Suprapubic skin (tissue), 4 donors: Measurements from ENCODE around the gene AFF1. TPM values are rescaled to one million over a fixed set of nuclear protein-coding genes. Genes with fewer than 3 reads are reported as not detected.
"Not testable (repeated sequence)": the region's sequence is repeated elsewhere in the genome, so short reads cannot be mapped to it uniquely, and the experiment has no call there.

Experiments used
- DNase-seq, 2 donors: peaks; one replicate each; pipeline ENCODE4 v3.0.0-alpha.2; 2019; ENCODE audit warnings: low spot score in 2 of 2
- H3K27ac ChIP-seq: fragments of 200-600 bp; sonication (generic); one replicate; pipeline ENCODE4 v1.5.1; 2019
- H3K27me3 ChIP-seq: fragments of 200-600 bp; sonication (generic); one replicate; pipeline ENCODE4 v1.5.1; 2019
- H3K36me3 ChIP-seq: fragments of 200-600 bp; sonication (generic); one replicate; pipeline ENCODE4 v1.5.1; 2019
- H3K4me1 ChIP-seq: fragments of 200-600 bp; sonication (generic); one replicate; pipeline ENCODE4 v1.5.1; 2019
- H3K4me3 ChIP-seq: fragments of 200-600 bp; sonication (generic); one replicate; pipeline ENCODE4 v1.5.1; 2019; ENCODE audit warnings: mild to moderate bottlenecking
- H3K9me3 ChIP-seq: fragments of 200-600 bp; sonication (generic); one replicate; pipeline ENCODE4 v1.5.1; 2019
- EP300 ChIP-seq: sonication (generic); formaldehyde crosslinking; IDR thresholded peaks from one replicate; pipeline ENCODE4 v1.6.1; 2017; ENCODE audit warnings: antibody characterized with exemption
- POLR2A ChIP-seq, 2 donors: fragments of 450-650 bp; IDR thresholded peaks; one replicate each; pipeline ENCODE4 v1.6.1; 2017; ENCODE audit warnings: antibody characterized with exemption in 2 of 2, mild to moderate bottlenecking in 2 of 2, moderate library complexity in 2 of 2
- POLR2AphosphoS5 ChIP-seq, 3 donors: sonication (generic); formaldehyde crosslinking; IDR thresholded peaks; one replicate each; pipeline ENCODE4 v1.6.1; 2017; ENCODE audit warnings: antibody characterized with exemption in 3 of 3
- WGBS: methylation state at CpG from one replicate; pipeline ENCODE4 v1.1.5; 2018; 5-methylcytosine and 5-hydroxymethylcytosine counted together
- total RNA-seq, 4 donors: library from RNA; depleted of rRNA; stranded (reverse); fragments of >200 nt; gene quantifications; one replicate each; pipeline ENCODE4 v1.1.0, GENCODE V29; 2016
- TF ChIP-seq, protein P1 (sequence below), 2 donors: fragments of 200-600 bp in 1 of 2; fragments of 450-650 bp in 1 of 2; sonication (generic) in 1 of 2; IDR thresholded peaks; one replicate each; pipeline ENCODE4 v1.5.1; 2016 to 2019; ENCODE audit warnings: antibody characterized with exemption in 2 of 2, mild to moderate bottlenecking in 1 of 2, moderate library complexity in 1 of 2

Gene AFF1
- total RNA-seq, 4 donors from 2014 or later = 67.2 to 175 (median 103) TPM

DNA sequence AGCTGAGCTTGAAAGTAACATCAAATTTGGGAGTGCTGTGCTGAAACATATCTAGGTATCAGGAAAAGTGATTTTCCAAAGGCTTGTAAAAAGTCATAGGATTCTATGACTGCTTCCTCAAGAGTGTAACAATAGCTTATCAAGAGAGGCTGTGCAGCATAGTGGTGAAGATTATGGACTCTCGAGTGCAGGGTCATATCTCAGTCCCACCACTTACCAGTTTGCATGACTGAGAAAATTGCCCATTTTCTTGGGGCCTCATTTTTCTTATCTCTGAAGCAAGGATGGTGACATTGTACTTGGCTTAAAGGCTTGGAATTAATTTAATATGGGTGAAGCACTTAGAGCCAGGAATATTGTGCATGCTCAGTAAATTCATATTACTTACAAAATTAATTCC lies 57.2 kb downstream of the AFF1 start:
- TF ChIP-seq, protein P1, sequence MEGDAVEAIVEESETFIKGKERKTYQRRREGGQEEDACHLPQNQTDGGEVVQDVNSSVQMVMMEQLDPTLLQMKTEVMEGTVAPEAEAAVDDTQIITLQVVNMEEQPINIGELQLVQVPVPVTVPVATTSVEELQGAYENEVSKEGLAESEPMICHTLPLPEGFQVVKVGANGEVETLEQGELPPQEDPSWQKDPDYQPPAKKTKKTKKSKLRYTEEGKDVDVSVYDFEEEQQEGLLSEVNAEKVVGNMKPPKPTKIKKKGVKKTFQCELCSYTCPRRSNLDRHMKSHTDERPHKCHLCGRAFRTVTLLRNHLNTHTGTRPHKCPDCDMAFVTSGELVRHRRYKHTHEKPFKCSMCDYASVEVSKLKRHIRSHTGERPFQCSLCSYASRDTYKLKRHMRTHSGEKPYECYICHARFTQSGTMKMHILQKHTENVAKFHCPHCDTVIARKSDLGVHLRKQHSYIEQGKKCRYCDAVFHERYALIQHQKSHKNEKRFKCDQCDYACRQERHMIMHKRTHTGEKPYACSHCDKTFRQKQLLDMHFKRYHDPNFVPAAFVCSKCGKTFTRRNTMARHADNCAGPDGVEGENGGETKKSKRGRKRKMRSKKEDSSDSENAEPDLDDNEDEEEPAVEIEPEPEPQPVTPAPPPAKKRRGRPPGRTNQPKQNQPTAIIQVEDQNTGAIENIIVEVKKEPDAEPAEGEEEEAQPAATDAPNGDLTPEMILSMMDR (IDR thresholded peaks at IDR 0.05) = no peak
- TF ChIP-seq POLR2A (IDR thresholded peaks at IDR 0.05) (no peak), EP300 (no peak), POLR2AphosphoS5 (IDR thresholded peaks at IDR 0.05) (no peak)
- H3K4me1 ChIP-seq = peaks cover 7% of the 10 kb centered on the region
- H3K4me3 ChIP-seq = no peak overlapping the region
- WGBS = 95% methylated on average over 1 of the region's 1 CpG
- no peaks in the 10 kb centered on the region for H3K9me3 ChIP-seq
- no peak overlapping the region for H3K27ac ChIP-seq
- H3K36me3 ChIP-seq = no peaks in the 10 kb centered on the region
- no peaks in the 10 kb centered on the region for H3K27me3 ChIP-seq
- no peak for DNase-seq

DNA sequence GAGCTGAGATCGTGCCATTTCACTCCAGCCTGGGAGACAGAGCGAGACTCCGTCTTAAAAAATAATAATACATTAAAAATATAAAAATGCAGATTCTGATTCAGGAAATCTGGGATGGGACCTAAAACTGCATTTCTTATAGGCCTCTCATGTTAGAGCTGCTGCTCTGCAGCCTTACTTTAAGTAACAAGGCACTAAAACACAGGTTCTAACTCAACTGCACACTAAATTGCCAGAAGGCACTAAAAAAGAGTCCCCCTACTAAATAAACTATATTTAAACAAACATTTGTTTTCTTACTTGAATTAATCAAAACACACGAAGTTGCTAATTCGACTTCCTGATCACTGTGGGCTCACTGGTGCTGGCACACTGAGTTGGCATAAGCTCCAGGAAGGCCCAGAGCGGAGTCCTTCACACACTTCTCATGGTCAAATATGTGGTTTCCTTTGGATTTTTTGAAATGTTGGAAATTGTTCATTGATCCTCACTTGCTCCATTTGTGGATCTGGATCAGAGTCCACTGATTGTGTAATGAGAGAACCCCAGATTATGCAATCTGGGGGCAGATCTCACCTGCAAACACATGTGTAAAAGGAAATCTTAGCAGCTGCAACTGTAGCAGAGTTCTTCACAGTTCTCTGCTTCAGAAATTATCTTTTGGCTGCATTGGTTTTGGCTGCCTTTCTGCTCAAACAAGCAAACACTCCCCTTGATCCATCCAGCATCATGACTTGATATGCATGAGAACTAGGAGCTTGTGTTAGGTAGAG lies 59.3 kb downstream of the AFF1 start:
- no peak for TF ChIP-seq POLR2A (IDR thresholded peaks at IDR 0.05)
- no peak for TF ChIP-seq EP300
- no peak for TF ChIP-seq POLR2AphosphoS5 (IDR thresholded peaks at IDR 0.05)
- TF ChIP-seq, protein P1 (IDR thresholded peaks at IDR 0.05) = no peak
- Histone ChIP-seq H3K4me3 (no peak overlapping the region), H3K9me3 (no peaks in the 10 kb centered on the region), H3K4me1 (peaks cover 11% of the 10 kb centered on the region), H3K36me3 (no peaks in the 10 kb centered on the region), H3K27ac (peak overlapping the region; percentile 0), H3K27me3 (no peaks in the 10 kb centered on the region)
- no peak for DNase-seq
- WGBS = 69% methylated on average over 6 of the region's 6 CpGs

DNA sequence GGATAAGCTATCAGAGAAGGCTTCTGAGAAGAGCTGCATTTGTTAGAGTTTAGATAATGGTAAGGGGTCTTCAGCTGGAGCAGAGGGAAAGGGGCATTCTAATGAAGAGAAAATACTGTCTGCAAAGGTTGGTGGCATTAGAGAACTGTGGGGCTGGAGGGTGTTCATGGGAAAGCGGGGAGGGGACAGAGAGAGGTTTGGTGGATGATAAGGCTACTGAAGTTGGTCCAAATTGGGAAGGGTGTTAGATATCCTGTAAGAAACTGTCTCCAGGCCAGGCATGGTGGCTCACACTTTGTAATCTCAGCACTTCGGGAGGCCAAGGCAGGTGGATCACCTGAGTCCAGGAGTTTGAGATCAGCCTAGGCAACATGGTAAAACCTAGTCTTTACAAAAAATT lies 59.9 kb downstream of the AFF1 start:
- DNase-seq = no peak
- H3K4me1 ChIP-seq = peaks cover 17% of the 10 kb centered on the region
- peak overlapping the region; percentile 0 for H3K27ac ChIP-seq
- whole genome bisulfite sequencing = 93% methylated on average over 2 of the region's 2 CpGs
- no peaks in the 10 kb centered on the region for H3K9me3 ChIP-seq
- no peaks in the 10 kb centered on the region for H3K36me3 ChIP-seq
- H3K27me3 ChIP-seq = no peaks in the 10 kb centered on the region
- no peak overlapping the region for H3K4me3 ChIP-seq
- TF ChIP-seq POLR2A (IDR thresholded peaks at IDR 0.05) (no peak), POLR2AphosphoS5 (IDR thresholded peaks at IDR 0.05) (no peak)

DNA sequence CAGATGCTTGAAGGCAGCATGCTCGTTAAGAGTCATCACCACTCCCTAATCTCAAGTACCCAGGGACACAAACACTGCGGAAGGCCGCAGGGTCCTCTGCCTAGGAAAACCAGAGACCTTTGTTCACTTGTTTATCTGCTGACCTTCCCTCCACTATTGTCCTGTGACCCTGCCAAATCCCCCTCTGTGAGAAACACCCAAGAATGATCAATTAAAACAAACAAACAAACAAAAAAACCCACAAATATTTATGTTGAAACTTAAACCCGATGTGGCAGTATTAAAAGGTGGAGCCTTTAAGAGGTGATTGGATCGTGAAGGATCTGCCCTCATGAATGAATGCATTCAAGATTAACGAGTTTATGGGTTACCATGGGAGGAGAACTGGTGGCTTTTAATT lies 61.7 kb downstream of the AFF1 start:
- 93% methylated on average over 5 of the region's 6 CpGs for WGBS
- H3K9me3 ChIP-seq, H3K36me3 ChIP-seq, H3K27me3 ChIP-seq, H3K27ac ChIP-seq, H3K4me3 ChIP-seq, DNase-seq: not testable (repeated sequence)
- H3K4me1 ChIP-seq = peaks cover 24% of the 10 kb centered on the region

DNA sequence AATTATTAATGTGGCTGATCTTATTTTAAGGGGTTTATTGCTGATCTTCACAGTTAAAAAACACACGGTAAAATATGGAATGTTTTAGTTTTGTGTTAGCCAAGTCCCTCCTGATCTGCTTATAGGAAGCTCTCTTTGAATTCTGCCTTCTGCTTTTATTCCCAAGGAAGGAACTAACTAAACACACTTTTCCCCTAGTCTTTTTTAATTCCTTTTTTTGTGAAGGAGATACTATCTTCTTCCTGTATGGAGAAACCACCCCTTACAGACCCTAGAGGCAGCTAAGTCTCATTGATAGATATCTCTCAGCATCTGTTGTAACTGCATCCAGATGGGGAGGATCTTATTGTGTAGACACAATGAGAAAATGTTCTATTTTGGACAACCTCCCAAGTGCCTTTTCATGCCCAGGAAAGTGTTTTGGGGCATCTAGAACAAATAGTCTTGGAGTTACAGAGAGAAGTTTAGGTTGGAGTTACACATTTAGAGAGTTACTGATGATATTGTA lies 64.4 kb downstream of the AFF1 start:
- H3K27ac ChIP-seq = no peak overlapping the region
- no peak for TF ChIP-seq EP300
- no peak for DNase-seq
- peaks cover 23% of the 10 kb centered on the region for H3K4me1 ChIP-seq
- WGBS = 52% methylated on average over 1 of the region's 1 CpG
- H3K36me3 ChIP-seq = no peaks in the 10 kb centered on the region
- no peak overlapping the region for H3K4me3 ChIP-seq
- no peaks in the 10 kb centered on the region for H3K27me3 ChIP-seq
- no peaks in the 10 kb centered on the region for H3K9me3 ChIP-seq

DNA sequence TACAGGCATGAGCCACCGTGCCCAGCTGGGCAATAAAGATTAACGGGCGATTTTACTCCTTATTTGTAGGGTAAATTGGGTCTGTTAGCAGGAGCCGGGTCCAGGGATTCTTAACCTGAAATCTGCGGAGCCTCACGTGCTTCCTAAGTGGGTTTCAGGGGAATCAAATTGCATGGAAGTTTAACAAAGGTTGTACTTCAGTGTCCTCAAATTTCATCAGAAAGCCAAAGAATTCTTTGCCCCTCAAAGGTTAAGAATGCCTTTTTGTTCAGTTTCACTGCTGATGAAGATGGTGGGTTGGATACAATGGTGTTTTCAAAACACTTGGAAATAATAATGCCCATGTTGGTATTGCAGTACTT lies 67.9 kb downstream of the AFF1 start:
- WGBS = 93% methylated on average over 6 of the region's 6 CpGs
- no peak overlapping the region for H3K27ac ChIP-seq

More for the DNA sequence above, 67.9 kb downstream of the AFF1 start:
- DNase-seq = no peak
- TF ChIP-seq POLR2A (IDR thresholded peaks at IDR 0.05) = no peak
- TF ChIP-seq EP300 = no peak
- TF ChIP-seq, protein P1 (IDR thresholded peaks at IDR 0.05) = no peak
- no peak for TF ChIP-seq POLR2AphosphoS5 (IDR thresholded peaks at IDR 0.05)
- Histone ChIP-seq H3K36me3 (no peaks in the 10 kb centered on the region), H3K4me1 (peaks cover 22% of the 10 kb centered on the region), H3K4me3 (no peak overlapping the region), H3K27me3 (no peaks in the 10 kb centered on the region), H3K9me3 (no peaks in the 10 kb centered on the region)
